Astrocyte of the cerebellum (primary cell): Measurements from ENCODE around the gene STAP2.
"Not testable (repeated sequence)": the region's sequence is repeated elsewhere in the genome, so short reads cannot be mapped to it uniquely, and the experiment has no call there.

Experiments
- DNase-seq: peaks from one replicate; pipeline ENCODE4 v3.0.0-alpha.2; 2011; ENCODE audit warnings: low read depth
- H3K4me3 ChIP-seq: 2 replicates; pipeline ENCODE4 v1.5.1; 2011; ENCODE audit warnings: mild to moderate bottlenecking, low read depth, low read length, moderate library complexity
- in situ Hi-C: cut with HindIII; loops from 2 replicates; pipeline ENCODE4 v1.10.0; 2017; ENCODE audit warnings: low sequenced_read_pairs
- TF ChIP-seq, protein P1 (sequence below): IDR thresholded peaks from 2 replicates; pipeline ENCODE4 v1.5.1; 2012; ENCODE audit warnings: low read length, low read depth, moderate library complexity, mild to moderate bottlenecking; ENCODE audit errors: missing control alignments

STAP2 gene

DNA sequence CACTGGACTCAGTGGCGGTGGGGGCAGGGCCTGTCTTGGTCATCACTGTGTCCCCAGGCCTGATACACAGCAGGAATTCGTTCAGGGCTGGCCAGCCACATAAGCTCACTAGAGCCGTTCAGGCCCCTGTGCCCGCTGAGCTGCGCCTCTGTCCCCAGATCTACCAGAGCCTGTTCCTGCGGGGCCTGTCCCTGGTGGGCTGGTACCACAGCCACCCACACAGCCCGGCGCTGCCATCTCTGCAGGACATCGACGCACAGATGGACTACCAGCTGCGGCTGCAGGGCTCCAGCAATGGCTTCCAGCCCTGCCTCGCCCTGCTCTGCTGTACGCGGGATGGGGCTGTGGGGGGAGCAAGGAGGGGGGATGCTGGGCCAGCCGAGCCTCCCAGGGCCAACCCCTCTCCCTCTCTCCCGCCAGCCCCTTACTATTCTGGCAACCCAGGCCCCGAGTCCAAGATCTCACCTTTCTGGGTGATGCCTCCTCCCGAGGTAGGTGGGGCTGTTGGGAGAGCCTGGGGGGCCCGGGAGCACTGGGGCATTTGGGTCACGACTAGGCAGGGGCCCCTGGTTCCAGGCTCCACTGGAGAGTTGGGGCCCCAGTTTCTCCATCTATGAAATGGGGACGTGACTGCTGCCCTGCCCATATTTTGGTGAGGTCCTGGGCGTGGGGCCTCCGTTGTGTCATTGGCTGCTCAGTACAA, 18.6 kb upstream of the STAP2 start:
- in situ Hi-C loops: no loop called here
- no peak overlapping the region for H3K4me3 ChIP-seq
- DNase-seq: no peak
- TF ChIP-seq, protein P1, sequence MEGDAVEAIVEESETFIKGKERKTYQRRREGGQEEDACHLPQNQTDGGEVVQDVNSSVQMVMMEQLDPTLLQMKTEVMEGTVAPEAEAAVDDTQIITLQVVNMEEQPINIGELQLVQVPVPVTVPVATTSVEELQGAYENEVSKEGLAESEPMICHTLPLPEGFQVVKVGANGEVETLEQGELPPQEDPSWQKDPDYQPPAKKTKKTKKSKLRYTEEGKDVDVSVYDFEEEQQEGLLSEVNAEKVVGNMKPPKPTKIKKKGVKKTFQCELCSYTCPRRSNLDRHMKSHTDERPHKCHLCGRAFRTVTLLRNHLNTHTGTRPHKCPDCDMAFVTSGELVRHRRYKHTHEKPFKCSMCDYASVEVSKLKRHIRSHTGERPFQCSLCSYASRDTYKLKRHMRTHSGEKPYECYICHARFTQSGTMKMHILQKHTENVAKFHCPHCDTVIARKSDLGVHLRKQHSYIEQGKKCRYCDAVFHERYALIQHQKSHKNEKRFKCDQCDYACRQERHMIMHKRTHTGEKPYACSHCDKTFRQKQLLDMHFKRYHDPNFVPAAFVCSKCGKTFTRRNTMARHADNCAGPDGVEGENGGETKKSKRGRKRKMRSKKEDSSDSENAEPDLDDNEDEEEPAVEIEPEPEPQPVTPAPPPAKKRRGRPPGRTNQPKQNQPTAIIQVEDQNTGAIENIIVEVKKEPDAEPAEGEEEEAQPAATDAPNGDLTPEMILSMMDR: no peak

DNA sequence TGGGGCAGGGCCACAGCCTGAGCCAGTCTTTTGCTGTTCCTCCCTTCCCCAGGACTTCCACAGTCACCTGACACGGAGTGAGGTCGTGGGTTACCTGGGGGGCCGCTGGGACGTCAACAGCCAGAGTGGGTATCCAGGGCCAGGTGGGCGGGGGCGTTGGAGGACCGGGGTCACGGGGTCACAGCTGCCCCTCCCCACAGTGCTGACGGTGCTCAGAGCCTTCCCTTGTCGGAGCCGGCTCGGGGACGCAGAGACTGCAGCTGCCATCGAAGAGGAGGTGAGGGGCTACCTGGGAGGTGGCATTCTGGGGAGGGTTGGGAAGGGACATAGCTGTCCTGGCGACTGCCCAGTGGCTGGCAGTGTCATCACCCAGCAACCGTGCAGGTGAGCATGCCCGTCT, 16.3 kb upstream of the STAP2 start:
- TF ChIP-seq, protein P1: no peak
- in situ Hi-C loops: no loop called here
- no peak overlapping the region for H3K4me3 ChIP-seq
- no peak for DNase-seq

DNA sequence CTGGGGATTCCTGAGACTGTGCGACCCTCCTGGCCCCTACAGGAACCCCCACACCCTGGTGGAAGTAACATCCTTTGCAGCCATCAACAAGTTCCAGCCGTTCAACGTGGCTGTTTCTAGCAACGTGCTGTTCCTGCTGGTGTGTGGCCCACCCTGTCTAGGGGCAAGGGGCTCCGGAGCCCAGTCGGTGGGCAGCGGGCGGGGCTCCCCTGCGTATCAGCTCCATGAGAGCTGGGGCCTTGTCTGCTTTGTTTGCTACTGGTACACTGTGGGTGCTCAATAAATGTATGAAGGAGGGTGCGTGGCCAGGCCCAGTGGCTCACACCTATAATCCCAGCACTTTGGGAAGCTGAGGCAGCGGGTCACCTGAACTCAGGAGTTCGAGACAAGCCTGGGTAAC, 15.7 kb upstream of the STAP2 start:
- H3K4me3 ChIP-seq: no peak overlapping the region
- DNase-seq: no peak
- in situ Hi-C loops: no loop called here
- TF ChIP-seq, protein P1: no peak

DNA sequence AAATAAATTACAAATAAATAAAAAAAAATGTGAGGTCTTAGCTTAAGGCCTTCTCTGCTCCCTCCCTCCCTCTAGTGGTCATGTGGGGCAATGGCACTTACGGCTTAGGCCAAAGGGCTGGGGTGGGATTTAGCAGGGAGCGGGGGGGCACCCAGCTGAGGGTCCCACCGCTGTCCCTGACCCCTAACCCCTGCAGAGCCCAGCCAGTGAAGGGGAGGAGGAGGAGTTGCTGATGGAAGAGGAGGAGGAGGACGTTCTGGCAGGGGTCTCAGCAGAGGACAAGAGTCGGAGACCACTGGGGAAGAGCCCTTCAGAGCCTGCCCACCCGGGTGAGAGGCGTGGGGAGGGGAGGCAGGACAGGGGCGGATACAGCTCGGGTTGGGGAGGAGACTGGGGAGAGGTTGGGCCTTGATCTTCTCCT, 14.1 kb upstream of the STAP2 start:
- in situ Hi-C loops: no loop called here
- TF ChIP-seq, protein P1: peak; percentile 96
- DNase-seq: peak; percentile 63
- H3K4me3 ChIP-seq: no peak overlapping the region

DNA sequence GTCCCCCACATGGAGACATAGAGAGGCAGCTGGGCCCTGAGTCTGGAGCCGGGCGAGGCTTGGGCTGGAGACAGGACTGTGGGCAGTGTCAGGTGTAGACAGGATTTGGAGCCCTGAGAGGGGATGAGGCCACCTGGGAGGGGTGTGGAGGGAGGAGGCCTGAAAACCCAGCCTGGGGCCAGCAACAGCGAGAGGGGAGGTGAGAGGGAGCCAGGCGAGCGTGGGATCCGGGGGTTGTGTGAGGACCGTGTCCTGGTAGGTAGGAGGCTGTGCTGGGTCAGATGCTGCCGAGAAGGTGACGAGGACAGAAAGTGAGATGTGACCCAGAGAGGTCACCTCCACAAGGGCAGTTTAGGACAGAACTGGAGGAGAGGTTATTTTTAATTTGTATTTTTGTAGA, 12.1 kb upstream of the STAP2 start:
- H3K4me3 ChIP-seq: no peak overlapping the region
- in situ Hi-C loops: no loop called here
- TF ChIP-seq, protein P1: no peak
- no peak for DNase-seq

DNA sequence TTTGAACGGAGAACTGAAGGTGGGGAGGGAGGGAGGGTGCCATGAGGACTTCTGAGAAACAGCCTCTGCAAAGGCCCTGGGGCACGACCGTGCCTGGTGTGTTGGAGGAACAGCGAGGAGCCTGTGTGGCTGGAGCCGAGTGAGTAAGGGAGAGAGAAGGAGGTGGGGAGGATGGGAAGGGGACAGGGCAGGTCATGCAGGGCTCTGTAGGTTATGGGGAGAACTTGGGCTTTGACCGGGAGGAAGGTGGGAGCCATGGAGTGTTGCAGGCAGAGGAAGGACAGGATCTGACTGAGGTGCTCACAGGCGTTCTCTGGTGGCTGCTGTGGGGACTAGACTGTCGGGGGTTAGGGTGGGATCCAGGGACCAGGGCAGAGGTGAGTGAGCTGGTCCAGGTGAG, 11.5 kb upstream of the STAP2 start:
- DNase-seq: no peak
- in situ Hi-C loops: no loop called here

DNA sequence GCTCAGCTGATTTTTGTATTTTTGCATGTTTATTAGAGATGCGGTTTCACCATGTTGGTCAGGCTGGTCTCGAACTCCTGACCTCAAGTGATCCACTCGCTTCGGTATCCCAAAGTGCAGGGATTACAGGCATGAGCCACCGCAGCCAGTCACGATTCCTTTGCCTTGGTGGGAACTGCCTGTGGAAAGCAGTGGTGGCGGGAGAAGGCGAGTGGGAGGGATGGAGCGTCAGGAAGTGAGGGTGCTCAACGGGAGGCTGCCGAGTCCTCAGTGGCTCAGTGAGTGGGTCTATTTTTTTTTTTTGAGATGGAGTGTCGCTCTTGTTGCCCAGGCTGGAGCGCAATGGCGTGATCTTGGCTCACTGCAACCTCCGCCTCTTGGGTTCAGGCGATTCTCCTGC, 10.6 kb upstream of the STAP2 start:
- DNase-seq, H3K4me3 ChIP-seq, in situ Hi-C loops: not testable (repeated sequence)

More for the DNA sequence above, 11.5 kb upstream of the STAP2 start:
- TF ChIP-seq, protein P1: no peak
- no peak overlapping the region for H3K4me3 ChIP-seq
